Prostate gland (tissue), 2 donors: ENCODE data around the gene TPT1.

ENCODE experiments used
- CTCF ChIP-seq, 4 experiments: fragments of 200-600 bp in 2 of 4; fragments of 450-650 bp in 2 of 4; sonication (generic) in 2 of 4; IDR thresholded peaks; 1 replicate in 3 of 4; 2 replicates in 1 of 4; pipeline ENCODE4 v1.5.1; 2016 to 2019; ENCODE audit warnings: antibody characterized with exemption in 4 of 4, mild to moderate bottlenecking in 2 of 4, moderate library complexity in 2 of 4
- POLR2A ChIP-seq: fragments of 450-650 bp; IDR thresholded peaks from one replicate; pipeline ENCODE4 v1.6.1; 2016; ENCODE audit warnings: antibody characterized with exemption, mild to moderate bottlenecking

- no peak for TF ChIP-seq CTCF (IDR thresholded peaks at IDR 0.05)
- TF ChIP-seq POLR2A = no peak
Observed at GRCh38 chr13:45303866-45304265, 37.1 kb downstream of the TPT1 start.
